Activated naive CD4-positive, alpha-beta T cell treated with anti-CD3 and anti-CD28 coated beads, Interleukin-2, amount 10 ng/mL, durations not matched to agents 7 days and 5 days (primary cell): ENCODE results near the gene ZFC3H1.

Experiments
- CTCF ChIA-PET: fragments of 350-600 bp; sonication (Branson Sonifier 250); formaldehyde crosslinking; loops from one replicate; lab custom pipeline; 2021; ENCODE audit warnings: antibody characterized with exemption; lab: Charles Lee
- DNase-seq: peaks from one replicate; pipeline ENCODE4 v3.0.0-alpha.2; 2020
- H3K27ac Mint-ChIP-seq: one replicate; pipeline ENCODE4 v1.8.0; 2021; ENCODE audit warnings: mild to moderate bottlenecking, moderate library complexity, mixed read lengths
- H3K27me3 Mint-ChIP-seq: one replicate; pipeline ENCODE4 v1.8.0; 2021; ENCODE audit warnings: mild to moderate bottlenecking, mixed read lengths
- H3K36me3 Mint-ChIP-seq: one replicate; pipeline ENCODE4 v1.8.0; 2021; ENCODE audit warnings: mixed read lengths
- H3K4me1 Mint-ChIP-seq: one replicate; pipeline ENCODE4 v1.8.0; 2021; ENCODE audit warnings: mixed read lengths
- H3K4me3 Mint-ChIP-seq: one replicate; pipeline ENCODE4 v1.8.0; 2021; ENCODE audit warnings: mild to moderate bottlenecking, moderate library complexity, mixed read lengths
- H3K9me3 Mint-ChIP-seq: one replicate; pipeline ENCODE4 v1.8.0; 2021; ENCODE audit warnings: mixed read lengths

ZFC3H1 gene

GRCh38 chr12:71562676-71563595 is 100.7 kb downstream of the ZFC3H1 start:
- Mint-ChIP-seq H3K9me3 (no peaks in the 10 kb centered on the region), H3K27me3 (no peaks in the 10 kb centered on the region), H3K36me3 (no peaks in the 10 kb centered on the region), H3K4me3 (no peak overlapping the region), H3K4me1 (no peaks in the 10 kb centered on the region), H3K27ac (no peak overlapping the region)
- no peak for DNase-seq
- CTCF ChIA-PET = no interaction called here
